ENCODE data around the gene DLL1. TPM values are rescaled to one million over a fixed set of nuclear protein-coding genes. Genes with fewer than 3 reads are reported as not detected.

DLL1 gene
- total and polyA plus RNA-seq, 2 donors from 2014 or later: 4.5 to 11.9 TPM

- intact Hi-C loops (cut with DNase I): no loop called here
- H3K36me3 ChIP-seq (ENCODE audit: control insufficient read depth in 2 of 3, insufficient read depth in 3 of 3, low read length in 3 of 3): no peaks in the 10 kb centered on the region
- no peak overlapping the region for H3K4me3 ChIP-seq (ENCODE audit: low read length in 3 of 3)
- H3K27ac ChIP-seq (ENCODE audit: low read depth in 2 of 2, low read length in 2 of 2): no peak overlapping the region
- no peaks in the 10 kb centered on the region for H3K27me3 ChIP-seq (ENCODE audit: control insufficient read depth, insufficient read depth, low read length)
- DNase-seq (peak in 2 of 5 donors; percentile 36 to 63), FAIRE-seq (no peak)
- no peaks in the 10 kb centered on the region for H3K9me3 ChIP-seq (ENCODE audit: control insufficient read depth in 2 of 3, insufficient read depth in 1 of 3, low read length in 3 of 3)
- no peak for TF ChIP-seq CTCF (IDR thresholded peaks at IDR 0.05; ENCODE audit: borderline replicate concordance, extremely low read depth, insufficient read depth)
- no peak overlapping the region for H3K9ac ChIP-seq (ENCODE audit: low read length in 3 of 3)
- H3K4me1 ChIP-seq (ENCODE audit: control insufficient read depth in 2 of 3, insufficient read depth in 2 of 3, low read depth in 1 of 3, low read length in 3 of 3): peaks cover 0 to 8% (median 8%) of the 10 kb centered on the region in 3 donors
Observed at GRCh38 chr6:170281331-170282292, 9.3 kb downstream of the DLL1 start.

GRCh38 chr6:170280689-170281045 lies 10.2 kb downstream of the DLL1 start:
- no peaks in the 10 kb centered on the region for H3K9me3 ChIP-seq (ENCODE audit: control insufficient read depth in 2 of 3, insufficient read depth in 1 of 3, low read length in 3 of 3)
- no peak for FAIRE-seq
- no peak for TF ChIP-seq CTCF (IDR thresholded peaks at IDR 0.05; ENCODE audit: borderline replicate concordance, extremely low read depth, insufficient read depth)
- H3K36me3 ChIP-seq (ENCODE audit: control insufficient read depth in 2 of 3, insufficient read depth in 3 of 3, low read length in 3 of 3): no peaks in the 10 kb centered on the region
- peak in 1 of 5 donors; percentile 53 for DNase-seq
- peak overlapping the region in 1 of 3 donors; percentile 58 for H3K9ac ChIP-seq (ENCODE audit: low read length in 3 of 3)
- intact Hi-C loops (cut with DNase I): no loop called here
- H3K27me3 ChIP-seq (ENCODE audit: control insufficient read depth, insufficient read depth, low read length): no peaks in the 10 kb centered on the region
- peaks cover 0 to 10% (median 8%) of the 10 kb centered on the region in 3 donors for H3K4me1 ChIP-seq (ENCODE audit: control insufficient read depth in 2 of 3, insufficient read depth in 2 of 3, low read depth in 1 of 3, low read length in 3 of 3)
- no peak overlapping the region for H3K27ac ChIP-seq (ENCODE audit: low read depth in 2 of 2, low read length in 2 of 2)
- H3K4me3 ChIP-seq (ENCODE audit: low read length in 3 of 3): peak overlapping the region; percentile 41 to 75 (median 50)

GRCh38 chr6:170279977-170280688 lies 10.7 kb downstream of the DLL1 start:
- intact Hi-C loops (cut with DNase I): no loop called here
- Histone ChIP-seq H3K36me3 (ENCODE audit: control insufficient read depth in 2 of 3, insufficient read depth in 3 of 3, low read length in 3 of 3) (no peaks in the 10 kb centered on the region), H3K4me1 (ENCODE audit: control insufficient read depth in 2 of 3, insufficient read depth in 2 of 3, low read depth in 1 of 3, low read length in 3 of 3) (peaks cover 0 to 10% (median 8%) of the 10 kb centered on the region in 3 donors), H3K4me3 (ENCODE audit: low read length in 3 of 3) (peak overlapping the region; percentile 41 to 75 (median 50)), H3K27ac (ENCODE audit: low read depth in 2 of 2, low read length in 2 of 2) (peak overlapping the region in 1 of 2 donors; percentile 23), H3K9me3 (ENCODE audit: control insufficient read depth in 2 of 3, insufficient read depth in 1 of 3, low read length in 3 of 3) (no peaks in the 10 kb centered on the region), H3K27me3 (ENCODE audit: control insufficient read depth, insufficient read depth, low read length) (no peaks in the 10 kb centered on the region), H3K9ac (ENCODE audit: low read length in 3 of 3) (peak overlapping the region in 1 of 3 donors; percentile 58)
- no peak for TF ChIP-seq CTCF (IDR thresholded peaks at IDR 0.05; ENCODE audit: borderline replicate concordance, extremely low read depth, insufficient read depth)
- FAIRE-seq (no peak), DNase-seq (peak; percentile 82 to 94 (median 87))
